ENCODE results near the gene VSX2. TPM values are rescaled to one million over a fixed set of nuclear protein-coding genes. Genes with fewer than 3 reads are reported as not detected.

VSX2 gene
- total and polyA plus RNA-seq, 7 donors, result 0.04 TPM; not detected in 6

- 83 to 84% methylated on average over 8 of the region's 8 CpGs for WGBS, 2 donors
Measured at GRCh38 chr14:74231784-74232183, 7.5 kb upstream of the VSX2 start.

DNA sequence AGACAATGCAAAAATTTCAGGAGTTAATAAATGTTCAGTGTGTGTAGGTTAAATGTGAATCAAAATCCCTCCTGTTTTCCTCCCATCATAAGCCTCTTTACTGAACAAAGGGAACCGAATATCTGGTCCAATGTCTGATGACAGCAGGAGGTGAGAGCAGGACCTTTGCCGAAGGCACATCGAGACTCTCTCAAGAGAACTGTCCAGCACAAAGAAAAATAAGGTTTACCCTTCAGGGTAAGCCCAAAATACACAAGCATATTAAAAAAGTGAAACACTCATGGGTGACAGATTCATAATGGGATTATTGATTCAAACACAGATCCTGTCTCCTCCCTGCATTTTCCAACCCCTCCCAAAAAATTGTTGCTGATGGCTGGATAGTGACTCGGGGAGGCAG, 4.2 kb upstream of the VSX2 start:
- Histone ChIP-seq H3K4me1 (peaks cover 0 to 8% (median 6%) of the 10 kb centered on the region in 4 donors), H3K36me3 (no peaks in the 10 kb centered on the region), H3K9me3 (peaks cover 0 to 5% (median 1%) of the 10 kb centered on the region in 4 donors), H3K4me3 (no peak overlapping the region), H3K27ac (no peak overlapping the region), H3K27me3 (peaks cover 12 to 31% (median 27%) of the 10 kb centered on the region in 3 donors)
- TF ChIP-seq POLR2A (IDR thresholded peaks at IDR 0.05), result no peak
- TF ChIP-seq, protein P1, sequence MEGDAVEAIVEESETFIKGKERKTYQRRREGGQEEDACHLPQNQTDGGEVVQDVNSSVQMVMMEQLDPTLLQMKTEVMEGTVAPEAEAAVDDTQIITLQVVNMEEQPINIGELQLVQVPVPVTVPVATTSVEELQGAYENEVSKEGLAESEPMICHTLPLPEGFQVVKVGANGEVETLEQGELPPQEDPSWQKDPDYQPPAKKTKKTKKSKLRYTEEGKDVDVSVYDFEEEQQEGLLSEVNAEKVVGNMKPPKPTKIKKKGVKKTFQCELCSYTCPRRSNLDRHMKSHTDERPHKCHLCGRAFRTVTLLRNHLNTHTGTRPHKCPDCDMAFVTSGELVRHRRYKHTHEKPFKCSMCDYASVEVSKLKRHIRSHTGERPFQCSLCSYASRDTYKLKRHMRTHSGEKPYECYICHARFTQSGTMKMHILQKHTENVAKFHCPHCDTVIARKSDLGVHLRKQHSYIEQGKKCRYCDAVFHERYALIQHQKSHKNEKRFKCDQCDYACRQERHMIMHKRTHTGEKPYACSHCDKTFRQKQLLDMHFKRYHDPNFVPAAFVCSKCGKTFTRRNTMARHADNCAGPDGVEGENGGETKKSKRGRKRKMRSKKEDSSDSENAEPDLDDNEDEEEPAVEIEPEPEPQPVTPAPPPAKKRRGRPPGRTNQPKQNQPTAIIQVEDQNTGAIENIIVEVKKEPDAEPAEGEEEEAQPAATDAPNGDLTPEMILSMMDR (IDR thresholded peaks at IDR 0.05), result no peak
- no peak for TF ChIP-seq POLR2AphosphoS5 (IDR thresholded peaks at IDR 0.05)
- TF ChIP-seq EP300 (IDR thresholded peaks at IDR 0.05), result no peak
- WGBS, 2 donors, result 66 to 79% methylated on average over 4 of the region's 4 CpGs
- intact Hi-C loops (cut with DNase I), result no loop called here
- DNase-seq, result no peak

More at GRCh38 chr14:74231784-74232183, 7.5 kb upstream of the VSX2 start:
- H3K9me3 ChIP-seq, result peaks cover 0 to 5% (median 1%) of the 10 kb centered on the region in 4 donors
- H3K4me3 ChIP-seq, result no peak overlapping the region
- peaks cover 0 to 10% (median 0%) of the 10 kb centered on the region in 3 donors for H3K27me3 ChIP-seq
- DNase-seq, result no peak
- H3K27ac ChIP-seq, result no peak overlapping the region
- intact Hi-C loops (cut with DNase I), result no loop called here
- H3K36me3 ChIP-seq, result no peaks in the 10 kb centered on the region
- no peak for TF ChIP-seq POLR2AphosphoS5 (IDR thresholded peaks at IDR 0.05)
- TF ChIP-seq, protein P1 (IDR thresholded peaks at IDR 0.05), result no peak
- TF ChIP-seq EP300 (IDR thresholded peaks at IDR 0.05), result no peak
- no peak for TF ChIP-seq POLR2A (IDR thresholded peaks at IDR 0.05)
- H3K4me1 ChIP-seq, result no peaks in the 10 kb centered on the region

DNA sequence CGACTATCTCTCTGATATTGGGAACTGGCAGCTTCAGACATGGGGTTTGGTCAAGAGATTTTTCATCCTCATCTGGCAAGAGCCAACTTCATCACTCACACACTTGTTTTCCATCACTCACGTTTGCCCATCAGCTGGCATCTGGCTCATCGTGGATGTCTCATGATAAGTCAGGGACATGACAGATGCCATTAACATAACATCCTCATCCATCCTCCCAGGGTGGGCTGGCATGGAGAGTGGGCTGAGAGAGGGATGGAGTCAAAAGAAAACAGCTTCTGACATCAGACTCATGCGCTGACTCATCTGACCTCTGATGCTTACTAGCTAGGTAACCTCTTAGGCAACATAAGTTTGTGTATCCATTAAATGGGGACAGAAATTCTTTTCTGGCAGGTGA, 1.8 kb upstream of the VSX2 start:
- Histone ChIP-seq H3K27me3 (peaks cover 35 to 55% (median 51%) of the 10 kb centered on the region in 3 donors), H3K27ac (no peak overlapping the region), H3K4me3 (no peak overlapping the region), H3K36me3 (no peaks in the 10 kb centered on the region), H3K4me1 (peaks cover 0 to 31% (median 27%) of the 10 kb centered on the region in 4 donors), H3K9me3 (no peaks in the 10 kb centered on the region)
- 73 to 90% methylated on average over 4 of the region's 4 CpGs for WGBS, 2 donors
- DNase-seq, result no peak
- intact Hi-C loops (cut with DNase I), result no loop called here
- TF ChIP-seq, protein P1 (IDR thresholded peaks at IDR 0.05), result no peak
- TF ChIP-seq EP300 (IDR thresholded peaks at IDR 0.05) (no peak), POLR2A (IDR thresholded peaks at IDR 0.05) (no peak), POLR2AphosphoS5 (IDR thresholded peaks at IDR 0.05) (no peak)

- H3K27me3 ChIP-seq, result peaks cover 42 to 81% (median 68%) of the 10 kb centered on the region in 3 donors
- H3K4me3 ChIP-seq, result peak overlapping the region in 3 of 4 donors; percentile 12 to 29 (median 28)
- H3K27ac ChIP-seq, result no peak overlapping the region
- H3K4me1 ChIP-seq, result peaks cover 0 to 31% (median 27%) of the 10 kb centered on the region in 4 donors
- H3K36me3 ChIP-seq, result no peaks in the 10 kb centered on the region
- H3K9me3 ChIP-seq, result no peaks in the 10 kb centered on the region
- TF ChIP-seq POLR2A (IDR thresholded peaks at IDR 0.05), result no peak
- TF ChIP-seq, protein P1 (IDR thresholded peaks at IDR 0.05), result no peak
- TF ChIP-seq EP300 (IDR thresholded peaks at IDR 0.05), result no peak
- TF ChIP-seq POLR2AphosphoS5 (IDR thresholded peaks at IDR 0.05), result peak in 3 of 4 donors; percentile 56 to 85 (median 71)
- intact Hi-C loops (cut with DNase I), result no loop called here
- WGBS, 2 donors, result 4 to 5% methylated on average over 94 of the region's 94 CpGs
- DNase-seq, result no peak
Measured at GRCh38 chr14:74239848-74240793, 872 bp downstream of the VSX2 start.

All from sigmoid colon (tissue), 7 donors.